Left ventricle myocardium superior (tissue), 1 donor: ENCODE data around the gene HK3. TPM values are rescaled to one million over a fixed set of nuclear protein-coding genes. Genes with fewer than 3 reads are reported as not detected.

Source experiments
- ATAC-seq: fragments of 200-7000 bp; cut with Tn5 transposase; one replicate; pipeline ENCODE4 v1.9.1; 2020; ENCODE audit warnings: mild to moderate bottlenecking, moderate library complexity
- DNase-seq: peaks from one replicate; pipeline ENCODE4 v3.0.0-alpha.2; 2020
- intact Hi-C: fragments of 100-400 bp; cut with micrococcal nuclease; formaldehyde crosslinking; loops from one replicate; pipeline ENCODE4 v1.11.0; 2022
- total RNA-seq: library from RNA; stranded (reverse); fragmentation: NEBNext Ultra II Directional; extraction: Animal tissue kit (Norgen Biotek cat#: 25700); gene quantifications from one replicate; pipeline ENCODE4 v1.2.1, GENCODE V29; 2021
- donor health status: DM: no; HTN: yes; CAD: no; lungs with severe emphysema.

The HK3 gene
- total RNA-seq, 1 donor from 2014 or later: 3.7 TPM

- DNase-seq: peak; percentile 94
- intact Hi-C loops: no loop called here
- ATAC-seq: peak; percentile 97
These were observed 61.4 kb downstream of the HK3 start for GRCh38 chr5:176837707-176838115.

GRCh38 chr5:176836811-176837706 lies 62.1 kb downstream of the HK3 start:
- ATAC-seq (no peak), DNase-seq (no peak)
- intact Hi-C loops: no loop called here

GRCh38 chr5:176835918-176836317 lies 63.2 kb downstream of the HK3 start:
- DNase-seq: no peak
- ATAC-seq: no peak
- intact Hi-C loops: no loop called here

GRCh38 chr5:176833286-176833685 lies 65.9 kb downstream of the HK3 start:
- no peak for DNase-seq
- no peak for ATAC-seq
- intact Hi-C loops: no loop called here

- intact Hi-C loops: no loop called here
These were observed 67.0 kb downstream of the HK3 start for GRCh38 chr5:176832162-176832561.

GRCh38 chr5:176831425-176831824 lies 67.7 kb downstream of the HK3 start:
- DNase-seq (no peak), ATAC-seq (no peak)
- intact Hi-C loops: no loop called here

More at GRCh38 chr5:176832162-176832561, 67.0 kb downstream of the HK3 start:
- ATAC-seq (no peak), DNase-seq (no peak)

GRCh38 chr5:176830995-176831423 lies 68.1 kb downstream of the HK3 start:
- DNase-seq (no peak), ATAC-seq (no peak)
- intact Hi-C loops: no loop called here

Other genes with a start within 250 kb of the HK3 start
- 0.22 TPM for gene UNC5A, start 88.8 kb downstream of the HK3 start, total RNA-seq
- gene UIMC1, start 107.4 kb upstream of the HK3 start, total RNA-seq: 32.9 TPM
- 8.3 TPM for gene ZNF346, start 123.3 kb upstream of the HK3 start, total RNA-seq
- 1.4 TPM for gene FGFR4, start 187.6 kb upstream of the HK3 start, total RNA-seq
- gene NSD1, start 234.4 kb upstream of the HK3 start, total RNA-seq: 38.5 TPM